B cell (primary cell): ENCODE measurements around the gene MOB3B. TPM values are rescaled to one million over a fixed set of nuclear protein-coding genes. Genes with fewer than 3 reads are reported as not detected.

Experiments used
- ATAC-seq: fragments of 200-7000 bp; cut with Tn5 transposase; one replicate; pipeline ENCODE4 v1.10.0; 2021; ENCODE audit warnings: low read depth, mild to moderate bottlenecking, moderate number of reproducible peaks, moderate library complexity
- CTCF ChIA-PET: fragments of 350-600 bp; sonication (Branson Sonifier 250); formaldehyde crosslinking; loops from one replicate; lab custom pipeline; 2021; ENCODE audit warnings: antibody characterized with exemption, inconsistent platforms; lab: Charles Lee
- POLR2A ChIA-PET: fragments of 350-600 bp; sonication (Branson Sonifier 250); formaldehyde crosslinking; loops from one replicate; lab custom pipeline; 2021; ENCODE audit warnings: antibody characterized with exemption; lab: Charles Lee
- DNase-seq: peaks from one replicate; pipeline ENCODE4 v3.0.0; 2013
- H2AFZ ChIP-seq: 2 replicates; pipeline ENCODE4 v1.6.1; 2012; ENCODE audit warnings: mild to moderate bottlenecking, low read depth, low read length; ENCODE audit not compliant: insufficient read depth, poor library complexity, severe bottlenecking
- H3K27ac ChIP-seq, 2 donors: 1 replicate in 1 of 2; 2 replicates in 1 of 2; pipeline ENCODE4 v1.5.1; 2012 to 2013; ENCODE audit warnings: low read length in 2 of 2, mild to moderate bottlenecking in 2 of 2, moderate library complexity in 1 of 2
- H3K27me3 ChIP-seq, 4 experiments: fragments of 200-600 bp in 1 of 4; sonication (generic) in 1 of 4; replicated peaks in 1 of 4; 1 replicate in 2 of 4; 2 replicates in 2 of 4; pipeline versions ENCODE4 v1.6.1 to v1.7.0; 2013 to 2016; ENCODE audit warnings: low read length in 3 of 4, mild to moderate bottlenecking in 2 of 4, mixed read lengths in 1 of 4, moderate library complexity in 1 of 4; ENCODE audit not compliant: insufficient read depth in 4 of 4, control insufficient read depth in 3 of 4; ENCODE audit errors: control extremely low read depth in 1 of 4
- H3K36me3 ChIP-seq, 2 experiments: replicated peaks in 1 of 2; 1 replicate in 1 of 2; 2 replicates in 1 of 2; pipeline versions ENCODE4 v1.6.1 to v1.7.1; 2013; ENCODE audit warnings: low read length in 1 of 2; ENCODE audit not compliant: insufficient read depth in 2 of 2, control insufficient read depth in 1 of 2; ENCODE audit errors: control extremely low read depth in 1 of 2, extremely low read depth in 1 of 2
- H3K4me1 ChIP-seq, 2 donors: fragments of 200-600 bp in 1 of 2; sonication (generic) in 1 of 2; 1 replicate in 1 of 2; 2 replicates in 1 of 2; pipeline versions ENCODE4 v1.5.1 to v1.6.1; 2013 to 2017; ENCODE audit warnings: low read length in 2 of 2; ENCODE audit not compliant: control insufficient read depth in 2 of 2, insufficient read depth in 2 of 2
- H3K4me2 ChIP-seq: replicated peaks from 2 replicates; pipeline ENCODE3; 2012; ENCODE audit warnings: mild to moderate bottlenecking, low read depth, low read length; ENCODE audit not compliant: poor library complexity, severe bottlenecking
- H3K4me3 ChIP-seq, 5 experiments: fragments of 200-600 bp in 1 of 5; sonication (generic) in 1 of 5; 1 replicate in 3 of 5; 2 replicates in 2 of 5; pipeline versions ENCODE4 v1.5.1 to v1.7.0; 2011 to 2016; ENCODE audit warnings: low read length in 4 of 5, mild to moderate bottlenecking in 4 of 5, low read depth in 2 of 5, control low read depth in 1 of 5, moderate library complexity in 1 of 5; ENCODE audit not compliant: insufficient read depth in 1 of 5; ENCODE audit errors: control extremely low read depth in 1 of 5, extremely low read depth in 1 of 5
- H3K79me2 ChIP-seq: fragments of 200-600 bp; sonication (generic); one replicate; pipeline ENCODE4 v1.6.0; 2016; ENCODE audit warnings: low read length; ENCODE audit not compliant: control insufficient read depth, insufficient read depth
- H3K9ac ChIP-seq: fragments of 200-600 bp; sonication (generic); 2 replicates; pipeline ENCODE4 v1.6.1; 2017; ENCODE audit warnings: mild to moderate bottlenecking, low read length, moderate library complexity
- H3K9me3 ChIP-seq, 3 donors: one replicate each; pipeline versions ENCODE4 v1.6.1 to v1.7.1; 2013; ENCODE audit warnings: low read length in 2 of 3; ENCODE audit not compliant: control insufficient read depth in 2 of 3, insufficient read depth in 1 of 3; ENCODE audit errors: control extremely low read depth in 1 of 3
- H4K20me1 ChIP-seq: 2 replicates; pipeline ENCODE4 v1.6.0; 2012; ENCODE audit warnings: mild to moderate bottlenecking, low read length; ENCODE audit not compliant: insufficient read depth, control insufficient read depth, poor library complexity, severe bottlenecking
- H3K27ac Mint-ChIP-seq: one replicate; pipeline ENCODE4 v1.8.0; 2021; ENCODE audit warnings: mixed read lengths
- H3K27me3 Mint-ChIP-seq: one replicate; pipeline ENCODE4 v1.8.0; 2021; ENCODE audit warnings: mixed read lengths
- H3K4me1 Mint-ChIP-seq: one replicate; pipeline ENCODE4 v1.8.0; 2021; ENCODE audit warnings: mixed read lengths
- H3K4me3 Mint-ChIP-seq: one replicate; pipeline ENCODE4 v1.8.0; 2021; ENCODE audit warnings: mixed read lengths
- H3K9me3 Mint-ChIP-seq: one replicate; pipeline ENCODE4 v1.8.0; 2022; ENCODE audit warnings: mixed read lengths; ENCODE audit not compliant: insufficient read depth
- EZH2 ChIP-seq: IDR thresholded peaks from 2 replicates; pipeline ENCODE4 v1.6.1; 2012; ENCODE audit warnings: borderline replicate concordance, low read depth, mild to moderate bottlenecking, moderate library complexity, low read length; ENCODE audit not compliant: insufficient read depth, poor library complexity, severe bottlenecking
- WGBS: methylation state at CpG from one replicate; pipeline ENCODE4 v1.1.5; 2013; ENCODE audit warnings: missing lambda C conversion rate; ENCODE audit not compliant: insufficient coverage; 5-methylcytosine and 5-hydroxymethylcytosine counted together
- intact Hi-C: fragments of 100-400 bp; cut with micrococcal nuclease; formaldehyde crosslinking; loops from one replicate; pipeline ENCODE4 v1.10.0; 2022
- polyA plus RNA-seq: library from polyadenylated mRNA; depleted of rRNA; stranded (reverse); fragments of >200 nt; gene quantifications from 2 replicates; pipeline ENCODE4 v1.2.3, GENCODE V29; 2012
- total RNA-seq, 2 donors: library from RNA; stranded (reverse); fragments of 120-200 nt in 1 of 2; gene quantifications; 1 replicate in 1 of 2; 2 replicates in 1 of 2; pipeline versions ENCODE4 v1.2.3 to v1.2.4, GENCODE V29; 2013 to 2022
- TF ChIP-seq, protein P1 (sequence below): fragments of 200-600 bp; IDR thresholded peaks from one replicate; pipeline ENCODE4 v1.8.0; 2022; ENCODE audit warnings: antibody characterized with exemption, mild to moderate bottlenecking

Gene MOB3B
- total and polyA plus RNA-seq, 2 donors (not counting 1 experiment from before 2014, with no cell fraction given), result 7.3 to 7.9 TPM

- Histone ChIP-seq H3K27me3 (no peaks in the 10 kb centered on the region), H3K27ac (peak overlapping the region; percentile 81 to 85), H2AFZ (peak overlapping the region; percentile 12), H3K9me3 (no peaks in the 10 kb centered on the region), H3K36me3 (no peaks in the 10 kb centered on the region), H4K20me1 (peaks cover 13% of the 10 kb centered on the region), H3K79me2 (peaks cover 55% of the 10 kb centered on the region), H3K4me2 (peak overlapping the region; percentile 77), H3K4me3 (peak overlapping the region in 3 of 5 experiments; percentile 22 to 51 (median 33)), H3K9ac (peak overlapping the region; percentile 52), H3K4me1 (peaks cover 71 to 78% of the 10 kb centered on the region in 2 donors)
- no peak for TF ChIP-seq EZH2
- TF ChIP-seq, protein P1, sequence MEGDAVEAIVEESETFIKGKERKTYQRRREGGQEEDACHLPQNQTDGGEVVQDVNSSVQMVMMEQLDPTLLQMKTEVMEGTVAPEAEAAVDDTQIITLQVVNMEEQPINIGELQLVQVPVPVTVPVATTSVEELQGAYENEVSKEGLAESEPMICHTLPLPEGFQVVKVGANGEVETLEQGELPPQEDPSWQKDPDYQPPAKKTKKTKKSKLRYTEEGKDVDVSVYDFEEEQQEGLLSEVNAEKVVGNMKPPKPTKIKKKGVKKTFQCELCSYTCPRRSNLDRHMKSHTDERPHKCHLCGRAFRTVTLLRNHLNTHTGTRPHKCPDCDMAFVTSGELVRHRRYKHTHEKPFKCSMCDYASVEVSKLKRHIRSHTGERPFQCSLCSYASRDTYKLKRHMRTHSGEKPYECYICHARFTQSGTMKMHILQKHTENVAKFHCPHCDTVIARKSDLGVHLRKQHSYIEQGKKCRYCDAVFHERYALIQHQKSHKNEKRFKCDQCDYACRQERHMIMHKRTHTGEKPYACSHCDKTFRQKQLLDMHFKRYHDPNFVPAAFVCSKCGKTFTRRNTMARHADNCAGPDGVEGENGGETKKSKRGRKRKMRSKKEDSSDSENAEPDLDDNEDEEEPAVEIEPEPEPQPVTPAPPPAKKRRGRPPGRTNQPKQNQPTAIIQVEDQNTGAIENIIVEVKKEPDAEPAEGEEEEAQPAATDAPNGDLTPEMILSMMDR, result no peak
- ChIA-PET POLR2A (interaction anchor here (0.8 to 0.9 kb wide), 2 partner anchors 106 to 107 kb away, joined by 3 read pairs; no protein-coding TSS in a partner anchor), CTCF (interaction anchor here (0.8 to 2.4 kb wide), 12 partner anchors 10 to 170 kb away, joined by 3 to 21 read pairs (median 6); partner anchors contain the start of gene MOB3B)
- Mint-ChIP-seq H3K27ac (peak overlapping the region; percentile 85), H3K4me3 (peak overlapping the region; percentile 74), H3K4me1 (peaks cover 70% of the 10 kb centered on the region), H3K9me3 (no peaks in the 10 kb centered on the region), H3K27me3 (no peaks in the 10 kb centered on the region)
- ATAC-seq (peak; percentile 79), DNase-seq (peak; percentile 82)
- intact Hi-C loops, result loop anchor here (1.0 to 5.0 kb wide), 5 partner anchors 9 to 151 kb away; partner anchors contain the start of gene MOB3B
- 0% methylated on average over 1 of the region's 1 CpG for WGBS
Measured at GRCh38 chr9:27377811-27378456, 151.7 kb downstream of the MOB3B start.
